Fibroblast of mammary gland (primary cell): ENCODE results near the gene DEPDC1B.

ENCODE experiments used
- DNase-seq: peaks from one replicate; pipeline ENCODE4 v3.0.0-alpha.2; 2010; ENCODE audit warnings: low read depth
- H3K4me3 ChIP-seq: 2 replicates; pipeline ENCODE4 v1.5.1; 2011; ENCODE audit warnings: low read depth, mild to moderate bottlenecking, low read length, moderate library complexity; ENCODE audit not compliant: control insufficient read depth
- CTCF ChIP-seq: conservative IDR thresholded peaks from 2 replicates; pipeline ENCODE4 v1.5.1; 2011; ENCODE audit warnings: low read depth, low read length, inconsistent platforms; ENCODE audit not compliant: control insufficient read depth, insufficient read depth

DEPDC1B gene

GRCh38 chr5:60710362-60710761 lies 10.4 kb upstream of the DEPDC1B start:
- DNase-seq = no peak
- no peak for TF ChIP-seq CTCF
- no peak overlapping the region for H3K4me3 ChIP-seq

DNA sequence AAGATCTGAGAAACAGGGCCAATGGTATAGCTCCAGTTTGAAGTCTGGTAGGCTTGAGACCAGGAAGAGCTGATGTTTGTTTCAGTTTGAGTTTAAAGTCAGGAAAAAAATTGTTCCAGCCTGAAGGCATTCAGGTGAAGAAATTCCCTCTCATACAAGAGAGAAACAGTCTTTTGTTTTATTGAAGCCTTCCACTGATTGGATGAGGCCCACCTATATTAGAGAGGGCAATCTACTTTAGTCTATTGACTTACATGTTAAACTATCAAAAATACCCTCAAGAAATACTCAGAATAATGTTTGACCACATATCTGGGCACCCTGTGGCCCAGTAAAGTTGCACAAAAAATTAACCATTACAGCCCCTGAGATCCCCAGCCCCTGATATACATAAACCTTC lies 5.2 kb upstream of the DEPDC1B start:
- DNase-seq = no peak
- H3K4me3 ChIP-seq = no peak overlapping the region
- no peak for TF ChIP-seq CTCF

- H3K4me3 ChIP-seq = no peak overlapping the region
- TF ChIP-seq CTCF = no peak
- no peak for DNase-seq
Measured at GRCh38 chr5:60703944-60704343, 4.0 kb upstream of the DEPDC1B start.

DNA sequence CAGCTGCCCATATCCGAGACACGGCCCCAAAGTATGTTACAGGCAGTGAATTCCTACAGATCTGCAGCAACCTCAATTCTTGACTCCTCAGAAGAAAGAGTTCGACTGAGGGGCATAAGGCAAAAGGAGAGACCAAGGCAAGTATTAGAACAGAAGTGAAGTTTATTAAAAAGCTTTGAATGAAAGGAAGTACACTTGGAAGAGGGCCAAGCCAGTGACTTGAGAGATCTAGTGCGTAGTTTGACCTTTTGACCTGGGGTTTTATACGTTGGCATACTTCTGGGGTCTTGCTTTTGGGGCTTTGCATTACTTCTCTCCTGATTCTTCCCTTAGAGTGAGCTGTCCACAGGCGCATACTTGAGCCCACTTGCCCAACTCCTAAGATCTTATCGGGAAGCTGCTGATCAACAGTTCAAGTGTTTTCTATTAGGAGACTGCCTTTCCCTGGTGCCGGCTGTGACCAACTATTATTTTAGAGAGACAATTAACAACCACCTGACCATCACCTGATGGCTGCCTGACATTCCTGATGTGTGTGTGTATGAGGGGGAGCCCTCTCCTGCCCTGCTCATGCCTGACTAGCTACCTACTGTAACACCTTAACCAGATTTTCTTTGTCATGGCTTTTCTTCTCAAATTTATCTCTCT lies 1.5 kb upstream of the DEPDC1B start:
- H3K4me3 ChIP-seq = no peak overlapping the region
- TF ChIP-seq CTCF = no peak
- DNase-seq = peak; percentile 10

GRCh38 chr5:60700416-60700757 lies 421 bp upstream of the DEPDC1B start:
- DNase-seq = peak; percentile 18
- TF ChIP-seq CTCF = no peak

GRCh38 chr5:60699288-60699608 lies 718 bp downstream of the DEPDC1B start:
- peak overlapping the region; percentile 74 for H3K4me3 ChIP-seq
- DNase-seq = no peak
- no peak for TF ChIP-seq CTCF

More at GRCh38 chr5:60700416-60700757, 421 bp upstream of the DEPDC1B start:
- H3K4me3 ChIP-seq = peak overlapping the region; percentile 74

DNA sequence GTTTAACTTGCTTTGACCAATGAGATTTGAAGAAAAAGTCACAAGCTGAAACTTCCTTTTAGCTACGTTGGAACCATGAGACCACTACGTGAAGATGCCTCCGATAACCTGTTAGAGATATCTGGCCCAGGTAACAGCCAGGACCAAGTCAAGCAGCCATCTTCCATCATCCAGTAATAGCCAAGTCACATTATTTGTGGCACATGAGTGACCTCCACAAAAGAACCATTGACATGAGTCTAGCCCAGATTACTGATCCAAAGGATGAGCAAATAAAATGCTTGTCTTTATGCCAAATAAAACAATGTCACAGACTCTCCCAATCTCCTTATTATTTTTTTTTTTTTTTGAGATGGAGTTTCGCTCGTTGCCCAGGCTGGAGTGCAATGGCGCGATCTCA lies 1.6 kb downstream of the DEPDC1B start:
- no peak overlapping the region for H3K4me3 ChIP-seq
- TF ChIP-seq CTCF = no peak

More for the DNA sequence above, 1.6 kb downstream of the DEPDC1B start:
- DNase-seq = peak; percentile 31
